IPS-NIHi11 (cell line): ENCODE measurements around the gene HOXC13.

ENCODE experiments used
- DNase-seq: peaks from one replicate; pipeline ENCODE4 v3.0.0; 2012; ENCODE audit warnings: mixed read lengths, low spot score

HOXC13 gene

GRCh38 chr12:53982648-53983567, 44.3 kb downstream of the HOXC13 start:
- DNase-seq = no peak

GRCh38 chr12:53983568-53983949, 44.9 kb downstream of the HOXC13 start:
- DNase-seq = no peak

- DNase-seq = no peak
Measured at GRCh38 chr12:53983950-53984572, 45.4 kb downstream of the HOXC13 start.

GRCh38 chr12:53984901-53985691, 46.5 kb downstream of the HOXC13 start, which contains the start of gene HOXC10:
TSS of gene HOXC10 (plus strand) at chr12:53985146. CDS start at chr12:53985260, 114 bp downstream.
- DNase-seq = peak; percentile 92

- no peak for DNase-seq
Measured at GRCh38 chr12:53985692-53985993, 47.0 kb downstream of the HOXC13 start.

GRCh38 chr12:53985994-53986685, 47.5 kb downstream of the HOXC13 start:
- peak; percentile 41 for DNase-seq

- DNase-seq = no peak
Measured at GRCh38 chr12:53986686-53987483, 48.3 kb downstream of the HOXC13 start.

GRCh38 chr12:53987787-53988230, 49.2 kb downstream of the HOXC13 start:
- no peak for DNase-seq

GRCh38 chr12:53988541-53989226, 50.1 kb downstream of the HOXC13 start:
- no peak for DNase-seq

- no peak for DNase-seq
Measured at GRCh38 chr12:53989227-53990113, 50.8 kb downstream of the HOXC13 start.

GRCh38 chr12:53990311-53991076, 51.9 kb downstream of the HOXC13 start:
- no peak for DNase-seq

GRCh38 chr12:53991077-53991460, 52.4 kb downstream of the HOXC13 start:
- no peak for DNase-seq

GRCh38 chr12:53992377-53992889, 53.8 kb downstream of the HOXC13 start:
- no peak for DNase-seq

- no peak for DNase-seq
Measured at GRCh38 chr12:53993162-53994008, 54.8 kb downstream of the HOXC13 start.

- no peak for DNase-seq
Measured at GRCh38 chr12:53994009-53994263, 55.3 kb downstream of the HOXC13 start.

- no peak for DNase-seq
Measured at GRCh38 chr12:53994264-53995001, 55.8 kb downstream of the HOXC13 start.

GRCh38 chr12:53995002-53995377, 56.4 kb downstream of the HOXC13 start:
- no peak for DNase-seq
